CD4-positive, alpha-beta memory T cell (primary cell): Measurements from ENCODE around the gene TAF6L. TPM values are rescaled to one million over a fixed set of nuclear protein-coding genes. Genes with fewer than 3 reads are reported as not detected.

Experiments used
- CTCF ChIA-PET: fragments of 350-600 bp; sonication (Branson Sonifier 250); formaldehyde crosslinking; loops from one replicate; lab custom pipeline; 2021; ENCODE audit warnings: inconsistent platforms; ENCODE audit not compliant: partially characterized antibody; lab: Charles Lee
- POLR2A ChIA-PET: fragments of 350-600 bp; sonication (Branson Sonifier 250); formaldehyde crosslinking; loops from one replicate; lab custom pipeline; 2021; ENCODE audit not compliant: partially characterized antibody; lab: Charles Lee
- DNase-seq, 5 donors: peaks; one replicate each; pipeline versions ENCODE4 v3.0.0 to v3.0.0-alpha.2; 2020 to 2022; ENCODE audit warnings: mixed read lengths in 1 of 5
- H3K27ac ChIP-seq: one replicate; pipeline ENCODE4 v1.7.0; 2013; ENCODE audit warnings: low read depth, low read length
- H3K27me3 ChIP-seq: 2 replicates; pipeline ENCODE4 v1.7.0; 2013; ENCODE audit warnings: mild to moderate bottlenecking, low read length, moderate library complexity; ENCODE audit not compliant: insufficient read depth
- H3K36me3 ChIP-seq: 2 replicates; pipeline ENCODE4 v1.7.0; 2013; ENCODE audit warnings: mild to moderate bottlenecking, low read length, moderate library complexity; ENCODE audit not compliant: insufficient read depth
- H3K4me1 ChIP-seq: 2 replicates; pipeline ENCODE4 v1.7.0; 2013; ENCODE audit warnings: mild to moderate bottlenecking, low read length, moderate library complexity; ENCODE audit not compliant: insufficient read depth
- H3K4me3 ChIP-seq, 2 donors: one replicate each; pipeline ENCODE4 v1.7.0; 2013; ENCODE audit warnings: low read length in 2 of 2, mild to moderate bottlenecking in 1 of 2
- H3K9me3 ChIP-seq, 2 donors: one replicate each; pipeline ENCODE4 v1.7.0; 2013; ENCODE audit warnings: low read length in 2 of 2, control low read depth in 1 of 2; ENCODE audit not compliant: control insufficient read depth in 1 of 2
- H3K27ac Mint-ChIP-seq, 7 donors: one replicate each; pipeline ENCODE4 v1.8.0; 2020 to 2021; ENCODE audit warnings: mixed read lengths in 7 of 7, mild to moderate bottlenecking in 6 of 7, inconsistent platforms in 3 of 7, moderate library complexity in 3 of 7
- H3K27me3 Mint-ChIP-seq, 2 donors: one replicate each; pipeline ENCODE4 v1.8.0; 2020 to 2021; ENCODE audit warnings: mixed read lengths in 2 of 2
- H3K36me3 Mint-ChIP-seq, 2 donors: one replicate each; pipeline ENCODE4 v1.8.0; 2020 to 2021; ENCODE audit warnings: mixed read lengths in 2 of 2, inconsistent platforms in 1 of 2, mild to moderate bottlenecking in 1 of 2
- H3K4me1 Mint-ChIP-seq, 4 donors: one replicate each; pipeline ENCODE4 v1.8.0; 2020 to 2021; ENCODE audit warnings: mixed read lengths in 4 of 4, mild to moderate bottlenecking in 1 of 4
- H3K4me3 Mint-ChIP-seq, 8 donors: one replicate each; pipeline ENCODE4 v1.8.0; 2020 to 2021; ENCODE audit warnings: mixed read lengths in 8 of 8, mild to moderate bottlenecking in 7 of 8, moderate library complexity in 6 of 8, inconsistent platforms in 3 of 8
- H3K9me3 Mint-ChIP-seq, 8 donors: one replicate each; pipeline ENCODE4 v1.8.0; 2020 to 2021; ENCODE audit warnings: mixed read lengths in 8 of 8, mild to moderate bottlenecking in 5 of 8, inconsistent platforms in 3 of 8, moderate library complexity in 1 of 8
- intact Hi-C: fragments of 100-400 bp; cut with micrococcal nuclease; formaldehyde crosslinking; loops from one replicate; pipeline ENCODE4 v1.15.1; 2023
- microRNA-seq: library from miRNA; unstranded; fragments of <30 nt; microRNA quantifications from one replicate; pipeline ENCODE4 v1.2.0, GENCODE V29; 2021; ENCODE audit warnings: borderline replicate concordance, borderline number of aligned reads, borderline microRNAs expressed, mixed read lengths
- polyA plus RNA-seq, 2 donors: library from polyadenylated mRNA; unstranded; fragments of 300-500 nt; fragmentation: Illumina TruSeq; gene quantifications; one replicate each; pipeline ENCODE4 v1.2.3, GENCODE V29; 2021
- total RNA-seq, 2 experiments: library from RNA; stranded (reverse); gene quantifications; one replicate each; pipeline ENCODE4 v1.2.3, GENCODE V29; 2021

TAF6L gene
- total and polyA plus RNA-seq, 4 experiments from 2014 or later, result 5.7 to 34.0 (median 18.4) TPM

GRCh38 chr11:62835336-62835735 is 64.1 kb downstream of the TAF6L start:
- Mint-ChIP-seq H3K27ac (peak overlapping the region in 4 of 7 donors; percentile 17 to 79 (median 38)), H3K4me1 (peaks cover 23 to 66% (median 44%) of the 10 kb centered on the region in 4 donors), H3K27me3 (no peaks in the 10 kb centered on the region), H3K9me3 (peaks cover 0 to 2% (median 0%) of the 10 kb centered on the region in 8 donors), H3K36me3 (peaks cover 15 to 56% of the 10 kb centered on the region in 2 donors), H3K4me3 (peak overlapping the region in 1 of 8 donors; percentile 32)
- Histone ChIP-seq H3K4me3 (no peak overlapping the region), H3K9me3 (no peaks in the 10 kb centered on the region), H3K36me3 (peaks cover 24% of the 10 kb centered on the region), H3K27ac (no peak overlapping the region), H3K4me1 (peaks cover 39% of the 10 kb centered on the region), H3K27me3 (no peaks in the 10 kb centered on the region)
- no peak for DNase-seq
- CTCF ChIA-PET, result no interaction called here
- intact Hi-C loops, result no loop called here
- POLR2A ChIA-PET, result interaction anchor here (0.8 to 13.8 kb wide), 5 partner anchors 9 to 244 kb away, joined by 3 to 801 read pairs (median 3); partner anchors contain the start of genes NXF1, TMEM179B, TMEM223 and TUT1

Small RNA genes within 50 kb of the gene (microRNA-seq; reads per million reads assigned to microRNA genes)
- gene MIR6514 (0.96 reads per million), gene MIR6748 (not detected)

Other genes starting within 250 kb of the TAF6L start
Only the 30 nearest of the 31 such genes appear.
- 100 to 1,000 TPM; 559 to 573 TPM for gene AHNAK, start 224.6 kb upstream of the TAF6L start, total RNA-seq
- 100 to 1,000 TPM in 1 of 2 donors, 10 to 100 TPM in 1; 23.5 to 186 TPM for gene AHNAK, start 224.6 kb upstream of the TAF6L start, polyA plus RNA-seq
- 1,000 to 10,000 TPM; 1,815 to 1,855 TPM for gene EEF1G, start 197.5 kb upstream of the TAF6L start, total RNA-seq
- 1,000 to 10,000 TPM; 1,453 to 1,910 TPM for gene EEF1G, start 197.5 kb upstream of the TAF6L start, polyA plus RNA-seq
- gene TUT1, start 179.9 kb upstream of the TAF6L start, total RNA-seq, result 10 to 100 TPM; 37.7 to 38.1 TPM
- 10 to 100 TPM; 14.6 to 19.7 TPM for gene TUT1, start 179.9 kb upstream of the TAF6L start, polyA plus RNA-seq
- 100 to 1,000 TPM; 207 to 210 TPM for gene MTA2, start 169.5 kb upstream of the TAF6L start, total RNA-seq
- 10 to 100 TPM; 16.6 to 36.4 TPM for gene MTA2, start 169.5 kb upstream of the TAF6L start, polyA plus RNA-seq
- gene EML3, start 158.6 kb upstream of the TAF6L start, total RNA-seq, result 100 to 1,000 TPM; 192 to 201 TPM
- 10 to 100 TPM; 18.2 to 24.8 TPM for gene EML3, start 158.6 kb upstream of the TAF6L start, polyA plus RNA-seq
- gene ROM1, start 158.1 kb upstream of the TAF6L start, total RNA-seq, result 1 to 10 TPM; 1.6 to 1.9 TPM
- under 1 TPM; 0.98 to 1.00 TPM for gene ROM1, start 158.1 kb upstream of the TAF6L start, polyA plus RNA-seq
- gene B3GAT3, start 149.4 kb upstream of the TAF6L start, total RNA-seq, result 10 to 100 TPM; 66.3 to 74.3 TPM
- gene B3GAT3, start 149.4 kb upstream of the TAF6L start, polyA plus RNA-seq, result 10 to 100 TPM; 37.9 to 48.4 TPM
- gene GANAB, start 124.8 kb upstream of the TAF6L start, total RNA-seq, result 100 to 1,000 TPM; 260 to 262 TPM
- gene GANAB, start 124.8 kb upstream of the TAF6L start, polyA plus RNA-seq, result 100 to 1,000 TPM; 122 to 142 TPM
- 10 to 100 TPM; 32.2 to 34.3 TPM for gene INTS5, start 118.1 kb upstream of the TAF6L start, total RNA-seq
- 10 to 100 TPM; 23.7 to 39.4 TPM for gene INTS5, start 118.1 kb upstream of the TAF6L start, polyA plus RNA-seq
- gene C11orf98, start 106.2 kb upstream of the TAF6L start, total RNA-seq, result 10 to 100 TPM; 48.9 to 53.1 TPM
- 10 to 100 TPM; 77.8 to 94.9 TPM for gene C11orf98, start 106.2 kb upstream of the TAF6L start, polyA plus RNA-seq
- 10 to 100 TPM; 31.4 to 32.3 TPM for gene CSKMT, start 106.1 kb upstream of the TAF6L start, total RNA-seq
- gene CSKMT, start 106.1 kb upstream of the TAF6L start, polyA plus RNA-seq, result 1 to 10 TPM; 3.0 to 3.8 TPM
- 1 to 10 TPM; 7.2 to 8.5 TPM for gene UQCC3, start 99.7 kb upstream of the TAF6L start, total RNA-seq
- 10 to 100 TPM; 10.7 to 12.1 TPM for gene UQCC3, start 99.7 kb upstream of the TAF6L start, polyA plus RNA-seq
- 10 to 100 TPM; 26.7 to 28.6 TPM for gene LBHD1, start 99.1 kb upstream of the TAF6L start, total RNA-seq
- gene LBHD1, start 99.1 kb upstream of the TAF6L start, polyA plus RNA-seq, result 1 to 10 TPM; 2.4 to 2.7 TPM
- 100 to 1,000 TPM; 178 to 185 TPM for gene UBXN1, start 92.3 kb upstream of the TAF6L start, total RNA-seq
- 100 to 1,000 TPM; 150 to 181 TPM for gene UBXN1, start 92.3 kb upstream of the TAF6L start, polyA plus RNA-seq
- gene LRRN4CL, start 81.9 kb upstream of the TAF6L start, total RNA-seq, result under 1 TPM; 0.11 to 0.12 TPM
- not detected for gene LRRN4CL, start 81.9 kb upstream of the TAF6L start, polyA plus RNA-seq
- 10 to 100 TPM; 34.5 to 36.6 TPM for gene BSCL2, start 64.0 kb upstream of the TAF6L start, total RNA-seq
- 10 to 100 TPM; 48.9 to 51.7 TPM for gene BSCL2, start 64.0 kb upstream of the TAF6L start, polyA plus RNA-seq
- gene GNG3, start 63.7 kb upstream of the TAF6L start, total RNA-seq, result not detected
- not detected for gene GNG3, start 63.7 kb upstream of the TAF6L start, polyA plus RNA-seq
- gene HNRNPUL2, start 43.9 kb upstream of the TAF6L start, total RNA-seq, result 10 to 100 TPM; 79.6 to 83.4 TPM
- gene HNRNPUL2, start 43.9 kb upstream of the TAF6L start, polyA plus RNA-seq, result 1 to 10 TPM in 1 of 2 donors, under 1 TPM in 1; 0.30 to 3.2 TPM
- gene TTC9C, start 42.9 kb upstream of the TAF6L start, total RNA-seq, result 10 to 100 TPM; 51.0 to 53.5 TPM
- gene TTC9C, start 42.9 kb upstream of the TAF6L start, polyA plus RNA-seq, result 10 to 100 TPM; 10.2 to 25.8 TPM
- gene ZBTB3, start 17.2 kb upstream of the TAF6L start, total RNA-seq, result 10 to 100 TPM; 27.2 to 27.9 TPM
- gene ZBTB3, start 17.2 kb upstream of the TAF6L start, polyA plus RNA-seq, result 1 to 10 TPM; 6.0 to 8.6 TPM
- 10 to 100 TPM; 77.2 to 84.6 TPM for gene POLR2G, start 9.8 kb upstream of the TAF6L start, total RNA-seq
- gene POLR2G, start 9.8 kb upstream of the TAF6L start, polyA plus RNA-seq, result 100 to 1,000 TPM; 207 to 300 TPM
- gene TMEM179B, start 16.0 kb downstream of the TAF6L start, total RNA-seq, result 10 to 100 TPM; 66.3 to 66.6 TPM
- 100 to 1,000 TPM; 102 to 166 TPM for gene TMEM179B, start 16.0 kb downstream of the TAF6L start, polyA plus RNA-seq
- gene TMEM223, start 20.6 kb downstream of the TAF6L start, total RNA-seq, result 10 to 100 TPM; 21.6 to 23.1 TPM
- gene TMEM223, start 20.6 kb downstream of the TAF6L start, polyA plus RNA-seq, result 10 to 100 TPM; 38.9 to 45.5 TPM
- 100 to 1,000 TPM; 195 to 196 TPM for gene NXF1, start 34.0 kb downstream of the TAF6L start, total RNA-seq
- gene NXF1, start 34.0 kb downstream of the TAF6L start, polyA plus RNA-seq, result 10 to 100 TPM; 75.2 to 83.2 TPM
- 10 to 100 TPM; 66.0 to 67.9 TPM for gene STX5, start 60.7 kb downstream of the TAF6L start, total RNA-seq
- 10 to 100 TPM; 30.4 to 31.8 TPM for gene STX5, start 60.7 kb downstream of the TAF6L start, polyA plus RNA-seq
- not detected for gene TEX54, start 61.4 kb downstream of the TAF6L start, total RNA-seq
- 1 to 10 TPM; 1.3 to 1.9 TPM for gene TEX54, start 61.4 kb downstream of the TAF6L start, polyA plus RNA-seq
- gene WDR74, start 68.2 kb downstream of the TAF6L start, total RNA-seq, result 10 to 100 TPM; 79.3 to 82.2 TPM
- gene WDR74, start 68.2 kb downstream of the TAF6L start, polyA plus RNA-seq, result 10 to 100 TPM; 33.9 to 50.8 TPM
- gene SLC3A2, start 109.5 kb downstream of the TAF6L start, total RNA-seq, result 100 to 1,000 TPM; 205 to 215 TPM
- 100 to 1,000 TPM; 157 to 226 TPM for gene SLC3A2, start 109.5 kb downstream of the TAF6L start, polyA plus RNA-seq
- gene CHRM1, start 150.0 kb downstream of the TAF6L start, total RNA-seq, result not detected
- not detected for gene CHRM1, start 150.0 kb downstream of the TAF6L start, polyA plus RNA-seq
- not detected for gene SLC22A6, start 213.6 kb downstream of the TAF6L start, total RNA-seq
- gene SLC22A6, start 213.6 kb downstream of the TAF6L start, polyA plus RNA-seq, result not detected